ENCODE data around the gene ACER3. TPM values are rescaled to one million over a fixed set of nuclear protein-coding genes. Genes with fewer than 3 reads are reported as not detected.

The ACER3 gene
- total and polyA plus RNA-seq, 2 of the 4 experiments (the other 2 are of a cell fraction) = 3.5 to 10.0 TPM

DNA sequence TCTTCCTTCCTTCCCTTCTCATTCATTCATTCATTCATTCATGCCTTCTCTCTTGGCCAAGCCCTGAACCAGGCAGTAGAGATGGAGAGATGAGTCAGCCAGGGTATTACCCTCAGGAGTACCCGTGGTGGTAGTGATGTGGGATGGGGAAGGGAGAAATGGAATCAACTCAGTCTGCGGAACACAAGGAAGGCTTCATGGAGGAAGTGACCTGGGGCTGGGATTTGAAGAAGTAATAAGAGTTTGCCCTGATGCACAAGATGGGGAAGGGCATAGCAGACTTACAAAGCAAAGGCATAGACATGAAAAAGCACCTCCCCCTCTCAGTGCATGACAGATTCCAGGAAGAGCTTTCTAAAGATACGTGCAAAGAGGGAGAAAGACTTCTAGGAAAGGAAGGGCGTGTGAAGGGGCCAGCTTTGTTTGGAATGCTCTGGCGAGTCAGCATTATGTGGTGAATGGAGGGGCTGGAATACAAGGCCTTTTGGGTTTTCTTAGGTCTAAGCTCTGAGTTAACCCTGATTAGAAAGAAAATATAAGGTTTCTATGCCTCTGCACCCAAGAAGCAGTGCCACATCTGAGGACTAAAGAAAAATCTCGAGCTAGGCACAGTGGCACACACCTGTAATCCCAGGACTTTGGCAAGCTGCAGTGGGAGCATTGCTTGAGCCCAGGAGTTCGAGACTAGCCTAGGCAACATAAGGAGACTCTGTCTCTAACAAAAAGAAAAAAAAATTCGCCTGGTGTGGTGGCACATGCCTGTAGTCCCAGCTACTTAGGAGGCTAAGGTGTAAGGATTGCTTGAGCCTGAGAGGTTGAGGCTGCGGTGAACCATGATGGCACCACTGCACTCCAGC, 36.4 kb upstream of the ACER3 start:
- H3K14ac ChIP-seq (replicated peaks; ENCODE audit: low read depth, low read length) = peak overlapping the region; percentile 29; the same call in 1 of the 2 replicates
- no peaks in the 10 kb centered on the region for H4K20me1 ChIP-seq (ENCODE audit: insufficient read depth, low read length)
- CTCF ChIA-PET = no interaction called here
- WGBS, 2 experiments (ENCODE audit: extremely low coverage in 2 of 2, insufficient read length in 1 of 2) = 100% methylated on average over 1 of the region's 9 CpGs; no CpG with 5 or more reads in 1 of the 2 experiments
- no peak overlapping the region for H3K4me3 ChIP-seq (ENCODE audit: insufficient read depth, low read depth, low read length)
- no peak overlapping the region for H3K9ac ChIP-seq (ENCODE audit: low read depth, low read length)
- H3K4ac ChIP-seq (ENCODE audit: low read depth, low read length) = peak overlapping the region; percentile 71
- H3K4me2 ChIP-seq (ENCODE audit: low read depth, low read length) = no peak overlapping the region
- no peaks in the 10 kb centered on the region for H3K9me3 ChIP-seq (ENCODE audit: control insufficient read depth, insufficient read depth, low read length)
- H3K56ac ChIP-seq (ENCODE audit: extremely low read depth, insufficient read depth, low read length) = no peak overlapping the region
- H2BK5ac ChIP-seq (ENCODE audit: low read depth, low read length, poor library complexity, severe bottlenecking) = no peak overlapping the region
- H4K8ac ChIP-seq (ENCODE audit: low read depth in 2 of 2, low read length in 2 of 2) = peak overlapping the region in 1 of 2 experiments; percentile 69; a peak in 2 of 4 replicates
- H3K36me3 ChIP-seq (ENCODE audit: control insufficient read depth, insufficient read depth, low read length) = no peaks in the 10 kb centered on the region
- in situ Hi-C loops (cut with MboI; ENCODE audit: low sequenced_read_pairs) (no loop called here), dilution Hi-C loops (cut with HindIII; ENCODE audit: low sequenced_read_pairs, unreplicated experiment) (no loop called here), intact Hi-C loops (cut with micrococcal nuclease) (no loop called here)
- no TSS peak for BruUV-seq (replicated peaks)
- H3K27ac ChIP-seq (ENCODE audit: insufficient read depth, low read length) = no peak overlapping the region
- H2BK120ac ChIP-seq (ENCODE audit: low read depth, low read length) = peak overlapping the region; percentile 1; the same call in 1 of the 2 replicates
- H3K27me3 ChIP-seq (ENCODE audit: control insufficient read depth, insufficient read depth, low read length) = peaks cover 9% of the 10 kb centered on the region
- peak; percentile 54 for DNase-seq
- POLR2A ChIA-PET (ENCODE audit: unreplicated experiment) = no interaction called here
- no peak for ATAC-seq (ENCODE audit: low read depth)
- no peak overlapping the region for H2AK9ac ChIP-seq (replicated peaks; ENCODE audit: low read depth, low read length, poor library complexity)
- peak overlapping the region; percentile 67; the same call in 1 of the 2 replicates for H2AK5ac ChIP-seq (ENCODE audit: low read depth, low read length)
- TF ChIP-seq CTCF (conservative IDR thresholded peaks at IDR 0.05; ENCODE audit: low read depth, low read length) = no peak
- H4K5ac ChIP-seq (ENCODE audit: low read depth, low read length) = no peak overlapping the region
- H3K4me1 ChIP-seq (ENCODE audit: control insufficient read depth, insufficient read depth, low read length) = peaks cover 3% of the 10 kb centered on the region
- H2AFZ ChIP-seq (replicated peaks; ENCODE audit: low read length, poor library complexity) = peak overlapping the region; percentile 76
- H3K18ac ChIP-seq (ENCODE audit: low read depth, low read length) = no peak overlapping the region
- H3K9me1 ChIP-seq (ENCODE audit: insufficient read depth, low read length) = peaks cover 5% of the 10 kb centered on the region
- H3K79me1 ChIP-seq (ENCODE audit: low read depth in 1 of 2, low read length in 2 of 2) = no peaks in the 10 kb centered on the region
- H2BK20ac ChIP-seq (ENCODE audit: low read depth, low read length) = peak overlapping the region; percentile 61; the same call in 1 of the 2 replicates
- H4K91ac ChIP-seq (ENCODE audit: insufficient read depth, low read depth, low read length) = no peak overlapping the region
- no peak overlapping the region for H3K23ac ChIP-seq (ENCODE audit: low read depth, low read length)
- 0 out of 3 replicates have a peak overlapping the region, but pooled peaks have one; percentile 32 for H2BK15ac ChIP-seq (ENCODE audit: low read depth, low read length)
